HG02642 (cell line): ENCODE data around the gene MAGOH.
"Not testable (repeated sequence)": the region's sequence is repeated elsewhere in the genome, so short reads cannot be mapped to it uniquely, and the experiment has no call there.

Experiments
- ATAC-seq: cut with Tn5 transposase; IDR thresholded peaks from one replicate; pipeline ENCODE4 v1.9.1; 2021; ENCODE audit warnings: mild to moderate bottlenecking; ENCODE audit not compliant: unreplicated experiment, poor library complexity

The MAGOH gene

DNA sequence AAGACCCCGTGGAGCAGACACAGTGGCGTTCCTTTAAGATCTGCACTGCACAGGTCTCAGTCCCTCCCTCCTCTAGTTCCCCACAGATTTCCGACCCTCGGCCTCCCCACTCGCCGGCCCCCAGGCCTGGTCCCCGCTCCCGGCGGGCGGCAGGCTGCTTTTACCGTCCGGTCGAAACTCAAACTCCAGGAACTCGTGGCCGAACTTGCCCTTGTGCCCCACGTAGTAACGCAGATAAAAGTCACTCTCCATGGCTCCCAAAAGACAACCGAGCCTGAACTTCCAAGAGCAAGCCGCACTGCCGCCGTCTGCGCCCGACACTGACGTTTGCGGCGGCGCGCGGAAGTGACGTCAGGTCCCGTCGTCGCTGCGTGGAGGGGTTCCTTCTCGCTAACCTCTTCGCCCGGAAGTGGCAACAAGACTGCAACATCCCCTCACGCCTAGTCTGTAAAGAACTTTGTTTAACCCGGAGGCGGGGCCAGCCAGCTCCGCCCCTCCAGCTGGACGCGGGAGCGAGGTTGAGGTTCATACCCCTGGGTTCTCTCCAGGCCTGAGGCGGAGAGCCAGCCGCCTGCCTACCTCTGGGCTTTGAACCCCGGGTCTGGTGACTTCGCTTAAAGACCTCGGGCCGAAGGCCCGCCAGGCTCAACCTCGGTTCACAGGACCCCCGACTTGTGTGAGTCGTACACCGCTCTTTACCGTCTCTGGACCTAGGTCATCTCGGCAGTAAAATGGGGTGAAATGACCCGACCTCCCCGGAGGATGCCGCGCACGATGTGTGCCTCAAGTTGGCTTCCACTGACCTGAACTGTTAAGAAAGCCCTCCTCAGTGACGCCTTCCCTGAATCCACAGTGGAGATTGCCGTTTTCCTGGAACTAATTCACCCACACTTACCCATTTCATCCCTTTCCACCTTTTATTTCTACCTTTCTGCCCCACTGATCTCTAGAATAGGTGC is at the start of gene MAGOH:
Gene MAGOH, minus strand, starts transcription at position 322 of the 959 bp plus-strand sequence. Its CDS starts 70 bp downstream, at position 252.
- ATAC-seq, result peak; percentile 99

- no peak for ATAC-seq
Measured at GRCh38 chr1:53286955-53287354, 48.6 kb upstream of the MAGOH start.

- ATAC-seq, result peak; percentile 40
Measured at GRCh38 chr1:53285969-53286760, 47.8 kb upstream of the MAGOH start.

GRCh38 chr1:53285546-53285945 is 47.2 kb upstream of the MAGOH start:
- no peak for ATAC-seq

GRCh38 chr1:53284224-53285020 is 46.1 kb upstream of the MAGOH start:
- ATAC-seq, result no peak

DNA sequence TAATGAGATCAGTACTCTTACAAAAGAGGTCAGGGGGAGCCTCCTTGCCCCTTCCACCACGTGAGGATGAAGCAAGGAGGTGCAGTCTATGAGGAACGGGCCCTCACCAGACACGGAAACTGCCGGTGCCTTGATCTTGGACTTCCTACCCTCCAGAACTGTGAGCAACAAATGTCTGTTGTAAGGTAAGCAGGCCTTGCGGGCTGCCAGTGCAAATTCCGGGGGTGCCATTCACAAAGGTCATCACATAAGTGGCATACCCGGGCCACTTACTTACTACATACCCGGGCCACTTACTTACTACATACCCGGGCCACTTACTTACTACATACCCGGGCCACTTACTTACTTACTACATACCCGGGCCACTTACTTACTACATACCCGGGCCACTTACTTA is 44.8 kb upstream of the MAGOH start:
- ATAC-seq, result not testable (repeated sequence)

GRCh38 chr1:53281133-53281532 is 42.8 kb upstream of the MAGOH start:
- no peak for ATAC-seq

DNA sequence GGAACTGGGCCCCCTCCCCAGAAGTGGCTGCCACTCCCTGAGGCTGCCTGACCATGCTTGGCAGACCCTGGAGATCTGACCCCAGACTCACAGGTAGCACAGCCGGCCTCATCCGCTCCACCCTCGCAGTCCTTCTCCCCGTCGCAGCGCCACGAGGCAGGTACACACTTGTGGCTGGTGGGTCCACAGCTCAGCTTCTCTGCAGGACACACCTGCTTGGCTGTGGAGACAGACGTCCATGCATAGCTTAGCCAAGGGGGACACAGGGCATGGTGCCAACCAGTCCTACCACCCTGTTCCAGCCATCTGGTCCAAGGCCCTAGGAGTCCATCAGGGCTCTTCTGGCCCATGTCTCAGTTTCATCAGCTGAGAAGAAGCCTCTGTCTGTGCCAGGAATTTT is 42.2 kb upstream of the MAGOH start:
- ATAC-seq, result no peak

GRCh38 chr1:53279296-53280200 is 41.2 kb upstream of the MAGOH start:
- ATAC-seq, result no peak

DNA sequence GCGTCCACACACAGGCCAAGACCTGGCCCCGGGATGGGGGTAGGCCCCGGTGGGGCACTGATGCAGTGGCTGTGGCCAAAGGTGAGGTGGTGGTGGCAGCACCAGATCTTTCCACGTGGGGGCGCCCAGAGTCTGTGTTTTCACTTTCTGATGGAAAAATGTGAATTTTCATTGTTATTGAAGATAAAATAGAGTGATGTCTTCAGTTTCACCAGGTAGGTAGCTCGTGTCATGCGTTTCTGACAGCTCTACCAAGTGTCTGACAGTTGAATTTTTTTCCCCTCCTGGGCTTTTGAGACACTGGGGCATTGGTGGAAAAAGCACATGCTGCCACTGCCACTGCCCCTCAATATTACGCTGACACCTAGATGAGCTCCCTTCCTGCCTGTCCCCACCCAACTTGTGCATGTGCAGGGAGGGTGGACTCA is 40.0 kb upstream of the MAGOH start:
- ATAC-seq, result no peak

- no peak for ATAC-seq
Measured at GRCh38 chr1:53277326-53277725, 39.0 kb upstream of the MAGOH start.

DNA sequence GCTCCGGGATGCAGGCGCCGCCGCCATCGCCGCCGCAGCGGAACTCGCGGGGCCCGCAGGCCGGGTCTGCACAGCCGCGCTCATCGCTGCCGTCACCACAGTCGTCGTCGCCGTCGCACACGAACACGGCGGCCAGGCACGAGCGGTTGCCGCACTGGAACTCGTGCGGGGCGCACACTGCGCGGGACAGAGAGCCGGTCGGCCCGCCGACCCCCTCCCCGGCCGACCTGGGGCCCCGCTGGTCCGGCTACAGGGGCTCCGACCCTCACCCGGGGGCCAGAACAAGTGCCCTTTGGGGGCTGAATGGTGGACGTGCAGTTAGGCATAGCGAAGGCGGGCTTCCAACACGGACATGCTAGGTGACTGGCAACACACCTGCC is 38.6 kb upstream of the MAGOH start:
- no peak for ATAC-seq

DNA sequence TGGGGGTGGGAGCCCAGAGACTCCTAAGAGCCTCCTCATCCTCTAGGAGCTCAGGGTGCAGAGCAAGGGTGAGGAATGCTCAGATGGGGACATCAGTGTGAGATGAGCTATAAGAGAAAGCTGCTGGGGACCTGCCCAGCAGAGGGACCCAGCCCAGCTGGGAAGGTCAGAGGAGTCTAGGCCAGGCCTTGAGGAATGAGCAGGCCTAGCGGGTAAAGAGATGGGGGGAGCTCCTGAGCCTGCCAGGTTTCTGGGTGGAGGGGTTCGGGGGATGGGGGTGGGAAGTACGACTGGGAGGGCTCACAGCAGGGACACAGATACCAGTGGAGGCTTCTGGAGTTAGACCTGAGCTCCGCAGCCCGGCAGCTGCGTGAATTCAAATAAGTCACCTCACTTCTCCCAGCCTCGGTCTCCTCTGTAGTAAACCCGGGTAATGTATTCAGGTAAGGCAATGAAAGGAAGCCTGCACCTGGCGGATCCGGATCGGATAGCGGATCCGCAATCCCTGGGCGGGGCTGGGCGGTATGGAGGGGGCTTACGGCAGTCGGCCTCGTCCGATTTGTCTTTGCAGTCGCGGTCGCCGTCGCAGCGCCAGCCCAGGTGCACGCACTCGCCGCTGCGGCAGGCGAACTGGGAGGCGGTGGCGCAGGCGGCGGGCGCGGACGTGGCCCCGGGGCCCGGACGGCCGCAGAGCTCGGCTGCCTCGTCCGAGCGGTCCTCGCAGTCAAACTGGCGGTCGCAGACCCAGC is 38.0 kb upstream of the MAGOH start:
- ATAC-seq, result no peak

DNA sequence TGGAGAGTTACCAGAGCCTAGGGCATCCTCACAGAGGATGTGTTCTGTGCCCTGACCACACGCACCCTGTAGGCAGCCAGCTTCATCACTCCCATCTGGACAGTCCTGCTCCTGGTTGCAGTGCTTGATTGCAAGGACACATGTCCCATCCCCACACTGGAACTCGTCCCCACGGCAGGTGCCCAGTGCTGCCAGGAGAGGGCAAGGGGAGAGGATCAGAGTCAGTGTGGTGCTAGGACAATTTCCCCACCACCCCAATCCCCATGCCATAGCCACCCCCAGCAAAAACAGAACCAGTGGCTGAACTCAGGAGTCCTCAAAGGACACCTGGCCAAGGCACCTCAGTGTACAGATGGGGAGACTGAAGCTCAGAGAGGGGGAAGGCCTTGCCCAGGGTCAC is 37.2 kb upstream of the MAGOH start:
- ATAC-seq, result no peak

GRCh38 chr1:53274541-53275185 is 36.3 kb upstream of the MAGOH start:
- ATAC-seq, result no peak

DNA sequence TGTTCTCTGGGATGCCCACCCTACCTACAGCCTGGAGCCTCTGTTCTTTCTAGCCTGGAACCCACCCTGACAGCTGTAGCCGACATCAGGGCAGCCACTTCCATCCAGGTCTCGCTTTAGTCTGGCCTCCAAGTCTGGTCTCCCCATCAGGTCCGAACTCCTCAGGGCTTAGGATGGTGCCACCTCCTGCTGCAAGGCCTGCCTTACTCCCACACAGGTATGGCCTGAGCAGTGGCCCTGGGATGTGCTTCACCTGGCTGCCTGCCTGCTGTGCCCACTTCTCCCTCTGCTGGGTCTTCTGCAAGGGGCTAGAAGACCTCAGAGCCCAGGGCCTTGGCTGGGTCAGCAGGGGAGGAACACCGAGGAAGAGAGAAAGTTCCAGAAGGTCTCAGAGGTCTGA is 35.7 kb upstream of the MAGOH start:
- no peak for ATAC-seq

GRCh38 chr1:53273526-53273925 is 35.2 kb upstream of the MAGOH start:
- no peak for ATAC-seq

- ATAC-seq, result no peak
Measured at GRCh38 chr1:53272349-53272748, 34.0 kb upstream of the MAGOH start.
